HG03378 (cell line): ENCODE data around the gene SMOC2.

Experiments used
- ATAC-seq: cut with Tn5 transposase; IDR thresholded peaks from one replicate; pipeline ENCODE4 v1.9.1; 2021; ENCODE audit warnings: mild to moderate bottlenecking, moderate library complexity; ENCODE audit not compliant: unreplicated experiment

The SMOC2 gene

GRCh38 chr6:168440520-168441433, at the start of gene SMOC2:
TSS of gene SMOC2 (plus strand) at chr6:168441184. CDS start at chr6:168441371, 187 bp downstream.
- no peak for ATAC-seq

DNA sequence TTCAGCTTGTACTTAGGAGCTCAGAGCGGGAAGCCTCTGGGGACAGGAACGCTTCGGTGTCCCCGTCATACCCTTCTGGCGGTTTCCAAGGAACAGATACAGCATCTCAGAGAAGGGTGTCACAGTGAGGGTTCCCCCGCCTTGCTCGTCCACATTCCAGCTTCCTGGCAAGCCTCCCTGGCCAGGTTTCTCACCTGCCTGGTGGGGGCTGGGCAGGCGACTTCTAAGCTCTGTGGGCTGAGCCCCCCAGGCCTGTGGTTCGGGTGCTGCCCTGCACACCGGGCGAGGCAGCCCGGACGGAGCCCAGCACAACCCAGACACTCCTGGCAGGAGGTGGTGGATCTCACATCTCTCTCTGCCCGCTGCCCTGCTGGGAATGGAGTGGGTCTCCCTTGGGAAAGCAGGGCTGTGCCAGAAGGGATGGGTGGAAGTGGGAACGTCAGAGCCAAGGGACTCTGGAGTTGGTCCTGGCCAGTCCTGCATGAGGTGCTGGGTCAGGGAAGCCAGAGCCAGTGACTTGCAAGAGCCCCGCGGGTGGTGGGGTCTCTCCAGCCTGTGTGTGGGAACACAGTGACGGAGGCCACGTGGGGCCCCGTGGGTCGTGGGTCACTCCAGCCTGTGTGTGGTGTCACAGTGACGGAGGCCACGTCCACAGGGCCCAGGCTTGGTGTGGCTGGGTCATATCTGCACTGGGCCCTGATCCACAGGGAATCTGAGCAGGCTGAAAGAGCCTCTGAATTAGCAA, 47.7 kb upstream of the SMOC2 start:
- ATAC-seq, result no peak

GRCh38 chr6:168394606-168395005, 46.4 kb upstream of the SMOC2 start:
- ATAC-seq, result no peak

GRCh38 chr6:168395983-168396382, 45.0 kb upstream of the SMOC2 start:
- ATAC-seq, result no peak

GRCh38 chr6:168396561-168396960, 44.4 kb upstream of the SMOC2 start:
- ATAC-seq, result no peak

DNA sequence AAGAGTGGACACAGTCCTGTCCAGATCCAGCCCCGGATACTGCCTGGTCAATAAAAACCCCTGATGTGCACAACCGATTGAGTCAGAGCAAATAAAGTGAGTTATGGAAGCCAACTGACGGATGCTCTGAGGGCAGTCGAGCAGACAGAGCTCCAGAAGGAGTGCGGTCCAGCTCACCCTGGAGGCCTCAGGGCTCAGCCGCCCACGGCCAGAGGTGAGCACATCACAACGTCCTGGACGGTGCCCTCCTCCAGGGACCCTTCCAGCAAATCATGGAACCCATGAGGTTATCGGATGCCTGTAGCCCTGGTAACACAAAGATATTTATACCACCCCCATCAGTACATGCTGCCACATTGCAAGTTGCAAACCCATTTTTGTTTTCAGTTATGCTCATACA, 44.0 kb upstream of the SMOC2 start:
- no peak for ATAC-seq

DNA sequence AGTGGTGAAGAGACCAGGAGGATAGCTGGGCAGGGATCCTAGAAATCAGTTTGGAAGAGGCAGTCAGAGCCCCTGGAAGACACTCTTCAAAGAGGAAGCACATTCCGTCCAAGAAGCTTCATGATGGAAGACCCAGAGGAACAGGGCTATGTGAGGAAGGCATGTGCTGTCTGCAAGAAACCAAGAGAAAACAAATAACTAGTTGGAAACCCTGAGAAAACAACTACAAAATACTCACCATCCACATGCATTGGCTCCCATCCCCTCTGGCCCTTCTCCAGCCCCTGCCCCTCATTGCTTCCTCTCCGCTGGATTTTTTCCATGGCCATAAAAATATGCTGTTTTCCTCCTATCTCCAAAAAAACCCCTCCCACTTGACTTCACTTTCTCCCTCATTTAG, 40.9 kb upstream of the SMOC2 start:
- no peak for ATAC-seq

- no peak for ATAC-seq
These were observed 37.5 kb upstream of the SMOC2 start for GRCh38 chr6:168403370-168404005.

- ATAC-seq, result no peak
These were observed 36.4 kb upstream of the SMOC2 start for GRCh38 chr6:168404560-168404959.

GRCh38 chr6:168407842-168408241, 33.1 kb upstream of the SMOC2 start:
- no peak for ATAC-seq

- ATAC-seq, result no peak
These were observed 32.4 kb upstream of the SMOC2 start for GRCh38 chr6:168408504-168409136.

DNA sequence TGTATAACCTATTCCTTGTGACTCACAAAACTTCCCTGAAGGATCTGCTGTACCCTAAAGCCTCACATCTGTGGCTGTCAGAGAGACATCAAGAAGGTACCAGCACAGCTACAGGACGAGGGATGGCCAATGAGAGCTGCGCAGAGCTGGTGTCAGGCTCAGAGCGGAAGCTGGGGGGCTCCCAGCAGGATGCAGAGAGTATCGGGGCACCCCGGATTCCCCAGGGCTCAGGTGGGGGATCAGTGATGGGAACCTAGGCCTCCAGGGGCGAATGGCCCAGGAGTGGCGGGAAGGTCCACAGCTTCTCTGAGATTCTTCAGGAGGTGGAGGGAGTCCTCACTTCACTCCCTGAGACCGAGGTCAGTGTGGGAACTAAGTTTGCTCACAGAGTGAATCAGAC, 30.9 kb upstream of the SMOC2 start:
- ATAC-seq, result no peak

DNA sequence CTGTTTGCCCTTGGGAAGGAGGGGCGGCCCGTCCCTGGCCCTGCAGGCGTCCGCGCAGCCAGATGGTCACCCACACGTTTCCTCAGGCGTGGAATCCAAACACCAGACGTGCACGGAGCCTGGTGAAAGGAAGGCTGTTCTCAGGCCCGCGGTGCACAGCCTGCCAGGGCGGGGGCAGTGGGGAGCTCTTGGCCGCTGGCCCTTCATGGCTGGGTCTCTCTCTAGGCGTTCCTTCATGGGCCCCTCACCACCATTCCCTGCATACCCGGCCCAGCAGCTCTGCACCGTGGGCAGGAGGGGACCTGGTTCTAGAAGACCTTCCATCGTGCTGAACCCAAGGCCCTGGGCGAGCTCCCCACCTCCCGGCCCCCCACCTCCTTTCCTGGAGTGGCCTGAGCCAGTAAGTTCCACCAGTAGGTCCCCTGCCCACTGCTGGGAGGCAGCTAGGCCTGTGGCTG, 30.4 kb upstream of the SMOC2 start:
- ATAC-seq, result no peak

DNA sequence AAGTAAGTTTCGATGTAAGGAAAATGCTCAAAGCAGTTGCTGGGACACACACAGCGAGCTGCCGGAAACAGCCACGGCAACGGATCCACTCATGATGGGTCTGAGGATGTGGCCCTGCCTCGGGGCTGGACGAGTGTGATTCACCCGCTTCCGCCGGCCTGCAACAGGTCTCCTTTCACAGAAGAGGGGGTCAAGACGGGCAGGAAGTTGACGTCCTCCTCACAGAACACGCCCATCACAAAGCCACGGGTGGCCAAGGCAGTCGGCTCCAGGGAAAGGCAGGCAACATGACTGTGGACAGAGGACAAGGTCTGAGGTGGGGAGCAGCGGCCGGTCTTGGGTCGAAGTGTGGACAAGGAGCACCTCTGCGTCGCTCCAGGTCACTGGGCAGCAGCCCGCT, 29.9 kb upstream of the SMOC2 start:
- ATAC-seq, result no peak

DNA sequence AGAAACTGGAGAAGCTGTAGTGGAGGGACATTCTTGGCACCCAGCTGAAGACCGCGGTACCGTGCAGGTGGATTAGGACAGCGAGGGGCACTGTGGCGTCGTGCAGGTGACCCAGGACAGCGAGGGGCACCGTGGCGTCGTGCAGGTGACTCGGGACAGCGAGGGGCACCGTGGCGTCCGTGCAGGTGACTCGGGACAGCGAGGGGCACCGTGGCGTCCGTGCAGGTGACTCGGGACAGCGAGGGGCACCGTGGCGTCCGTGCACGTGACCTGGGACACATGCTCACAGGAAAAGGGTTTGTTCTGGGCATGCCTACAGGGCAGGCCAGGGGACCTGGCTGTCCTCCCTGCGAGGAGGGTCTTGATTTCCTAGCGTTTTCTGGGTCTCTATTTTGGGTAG, 29.2 kb upstream of the SMOC2 start:
- ATAC-seq, result no peak

DNA sequence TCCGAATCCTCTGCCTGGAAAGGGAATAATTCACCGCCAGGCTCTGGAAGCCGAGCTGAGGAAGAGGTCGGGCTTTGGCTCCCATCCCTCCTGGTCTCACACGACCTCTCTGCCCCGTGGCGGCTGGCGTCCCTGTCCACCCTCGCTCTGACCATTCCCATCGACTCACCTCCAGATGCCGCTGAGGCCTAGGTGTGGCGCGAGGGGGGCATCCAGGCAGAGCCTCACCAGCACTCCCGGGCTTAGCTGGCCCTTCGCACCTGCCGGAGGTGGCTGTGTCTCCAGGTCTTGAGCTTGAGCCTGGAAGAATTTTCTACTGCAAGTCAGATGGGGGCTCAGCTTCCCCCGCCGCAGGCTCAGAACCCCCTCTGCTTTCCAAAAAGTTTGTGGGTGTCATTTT, 28.5 kb upstream of the SMOC2 start:
- no peak for ATAC-seq

- ATAC-seq, result no peak
These were observed 27.8 kb upstream of the SMOC2 start for GRCh38 chr6:168413018-168413720.

GRCh38 chr6:168413856-168414255, 27.1 kb upstream of the SMOC2 start:
- no peak for ATAC-seq

DNA sequence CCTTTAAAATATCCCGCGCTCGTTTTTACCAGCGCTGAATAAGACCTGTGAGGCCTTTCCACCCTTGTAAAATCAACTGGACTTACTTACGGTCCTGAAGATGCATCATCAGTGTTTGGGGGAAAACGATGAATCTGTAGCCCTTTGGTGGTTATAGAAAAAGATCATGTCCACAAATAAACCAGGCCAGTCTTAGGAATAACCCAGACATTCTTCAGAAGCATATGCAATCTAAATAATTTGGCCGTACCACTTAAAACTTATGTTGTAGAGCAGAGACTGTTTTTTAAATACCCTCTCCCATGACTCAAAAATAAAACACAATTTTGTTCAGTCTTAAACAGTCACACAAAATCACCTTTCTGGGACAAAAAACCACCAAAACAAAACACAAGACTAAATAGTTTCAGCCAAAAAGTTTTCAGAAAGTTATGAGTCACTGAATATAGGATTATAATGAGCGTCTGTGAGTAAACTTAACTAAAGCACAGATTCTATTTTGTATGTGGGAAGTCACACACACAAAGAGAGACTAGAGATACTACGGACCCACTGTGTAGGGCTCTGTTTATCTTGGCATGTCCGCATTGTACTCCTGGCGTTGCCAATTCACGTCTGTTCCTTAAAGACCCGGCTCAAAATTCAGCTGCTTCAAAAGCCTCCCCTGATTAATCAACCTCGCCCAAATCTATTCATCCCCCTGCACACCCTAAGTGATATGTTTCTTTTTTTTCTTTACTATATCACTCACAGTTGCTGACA, 26.5 kb upstream of the SMOC2 start:
- no peak for ATAC-seq
